Measurements from ENCODE around the gene NPPC. TPM values are rescaled to one million over a fixed set of nuclear protein-coding genes. Genes with fewer than 3 reads are reported as not detected.

The NPPC gene
- total and polyA plus RNA-seq, 10 of the 15 experiments (the other 5 are each of a cell fraction or from before 2014, with no cell fraction given), result 0.15 TPM; not detected in 9

DNA sequence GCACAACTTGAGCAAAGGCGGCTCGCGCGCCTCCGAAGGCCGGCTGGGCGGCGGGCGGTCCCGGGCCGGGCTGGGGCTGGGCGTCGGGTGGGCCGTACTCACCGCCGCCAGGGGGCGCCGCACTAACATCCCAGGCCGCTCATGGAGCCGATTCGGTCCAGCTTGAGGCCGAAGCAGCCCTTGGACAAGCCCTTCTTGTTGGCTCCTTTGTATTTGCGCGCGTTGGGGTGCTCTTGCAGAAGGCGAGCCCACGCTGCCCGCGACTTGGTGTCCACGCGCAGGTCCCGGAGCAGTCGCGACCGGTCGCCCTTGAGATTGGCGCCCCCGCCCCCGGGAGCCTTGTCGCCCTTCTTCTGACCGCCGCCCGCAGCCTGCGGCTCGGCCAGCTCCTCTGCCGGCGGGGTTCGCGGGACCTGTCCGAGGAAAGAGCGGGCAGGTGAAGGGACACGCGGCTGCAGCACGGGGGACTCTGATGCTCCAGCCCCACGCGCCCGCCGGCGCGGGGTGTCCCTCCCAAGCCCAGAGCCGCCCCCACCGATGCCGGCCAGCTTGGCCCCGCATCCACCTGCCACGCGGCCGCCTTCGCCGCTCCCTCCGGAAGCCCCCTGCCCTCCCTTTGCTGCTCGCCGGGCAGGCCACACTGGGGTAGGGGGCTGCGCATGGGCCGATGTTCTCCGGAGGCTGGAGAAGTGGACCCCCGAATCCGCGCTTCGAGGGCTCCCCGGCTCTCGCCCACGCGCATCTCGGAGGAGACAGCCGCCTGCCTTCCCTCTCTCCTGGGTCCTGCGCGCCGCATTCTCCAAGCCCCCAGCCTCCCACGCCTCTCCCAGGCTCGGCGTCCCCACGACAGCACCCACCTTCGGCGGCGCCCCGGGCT lies 655 bp downstream of the NPPC start:
- ATAC-seq (peak; percentile 92), FAIRE-seq (peak; percentile 7), DNase-seq (ENCODE audit: low read depth, low spot score) (no peak)
- Histone ChIP-seq H3K36me3 (ENCODE audit: control insufficient read depth in 2 of 2, insufficient read depth in 2 of 2, low read length in 1 of 2) (no peaks in the 10 kb centered on the region), H4K20me1 (ENCODE audit: control insufficient read depth, insufficient read depth) (no peaks in the 10 kb centered on the region), H3K27ac (ENCODE audit: control insufficient read depth, insufficient read depth) (no peak overlapping the region), H3K4me1 (ENCODE audit: control insufficient read depth, insufficient read depth, low read length) (peaks cover 13% of the 10 kb centered on the region), H3K79me2 (ENCODE audit: control insufficient read depth, insufficient read depth, low read length) (no peaks in the 10 kb centered on the region), H3K27me3 (replicated peaks in 1 of 2; ENCODE audit: control insufficient read depth in 2 of 2, insufficient read depth in 2 of 2, low read length in 1 of 2) (peaks cover 6 to 11% of the 10 kb centered on the region in 2 experiments; a peak in 3 of 4 replicates), H3K4me3 (peak overlapping the region; percentile 74; the same call in 1 of the 2 replicates), H3K9ac (ENCODE audit: control insufficient read depth, insufficient read depth, low read length) (no peak overlapping the region), H3K9me3 (replicated peaks; ENCODE audit: control insufficient read depth, insufficient read depth, low read length) (no peaks in the 10 kb centered on the region), H3K4me2 (ENCODE audit: control insufficient read depth, insufficient read depth) (peak overlapping the region; percentile 98), H2AFZ (ENCODE audit: control insufficient read depth, low read depth, low read length) (peak overlapping the region; percentile 56)
- intact Hi-C loops (cut with micrococcal nuclease; ENCODE audit: unreplicated experiment) (loop anchor here (1.0 to 10.0 kb wide), 5 partner anchors 217 to 517 kb away; no protein-coding TSS in a partner anchor), in situ Hi-C loops (cut with MboI) (no loop called here)
- RAD21 ChIA-PET (ENCODE audit: unreplicated experiment), result interaction anchor here (0.8 to 0.9 kb wide), 2 partner anchors 217 to 399 kb away, joined by 3 read pairs; no protein-coding TSS in a partner anchor
- SMC1A ChIA-PET (ENCODE audit: uncharacterized antibody, unreplicated experiment), result interaction anchor here (0.9 to 3.2 kb wide), 3 partner anchors 215 to 366 kb away, joined by 3 to 11 read pairs (median 4); no protein-coding TSS in a partner anchor
- under 1% methylated on average over 74 of the region's 96 CpGs for WGBS (ENCODE audit: insufficient coverage, insufficient replicate concordance, low lambda C conversion rate, missing lambda C conversion rate)
- no TSS peak for BruUV-seq (replicated peaks)
- POLR2A ChIA-PET, result no interaction called here
- CTCF ChIA-PET, result interaction anchor here (0.6 to 1.6 kb wide), 9 partner anchors 12 to 402 kb away, joined by 3 to 5 read pairs (median 4); no protein-coding TSS in a partner anchor
- TF ChIP-seq, protein P1, sequence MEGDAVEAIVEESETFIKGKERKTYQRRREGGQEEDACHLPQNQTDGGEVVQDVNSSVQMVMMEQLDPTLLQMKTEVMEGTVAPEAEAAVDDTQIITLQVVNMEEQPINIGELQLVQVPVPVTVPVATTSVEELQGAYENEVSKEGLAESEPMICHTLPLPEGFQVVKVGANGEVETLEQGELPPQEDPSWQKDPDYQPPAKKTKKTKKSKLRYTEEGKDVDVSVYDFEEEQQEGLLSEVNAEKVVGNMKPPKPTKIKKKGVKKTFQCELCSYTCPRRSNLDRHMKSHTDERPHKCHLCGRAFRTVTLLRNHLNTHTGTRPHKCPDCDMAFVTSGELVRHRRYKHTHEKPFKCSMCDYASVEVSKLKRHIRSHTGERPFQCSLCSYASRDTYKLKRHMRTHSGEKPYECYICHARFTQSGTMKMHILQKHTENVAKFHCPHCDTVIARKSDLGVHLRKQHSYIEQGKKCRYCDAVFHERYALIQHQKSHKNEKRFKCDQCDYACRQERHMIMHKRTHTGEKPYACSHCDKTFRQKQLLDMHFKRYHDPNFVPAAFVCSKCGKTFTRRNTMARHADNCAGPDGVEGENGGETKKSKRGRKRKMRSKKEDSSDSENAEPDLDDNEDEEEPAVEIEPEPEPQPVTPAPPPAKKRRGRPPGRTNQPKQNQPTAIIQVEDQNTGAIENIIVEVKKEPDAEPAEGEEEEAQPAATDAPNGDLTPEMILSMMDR (IDR thresholded peaks at IDR 0.05 in 2 of 3, conservative IDR thresholded peaks at IDR 0.05 in 1 of 3; ENCODE audit: control insufficient read depth in 2 of 3, extremely low read depth in 1 of 3, insufficient read depth in 1 of 3, low read depth in 3 of 3, low read length in 3 of 3), result peak; percentile 70 to 75 (median 70)
- TF ChIP-seq KDM1A (IDR thresholded peaks at IDR 0.05; ENCODE audit: borderline replicate concordance), result no peak
- TF ChIP-seq CBX3 (IDR thresholded peaks at IDR 0.05; ENCODE audit: borderline replicate concordance, low read depth), result no peak
- no peak for TF ChIP-seq BHLHE40 (IDR thresholded peaks at IDR 0.05; ENCODE audit: borderline replicate concordance in 1 of 2, low read depth in 2 of 2, low read length in 1 of 2)
- TF ChIP-seq GATAD2B (conservative IDR thresholded peaks at IDR 0.05; ENCODE audit: low read depth), result no peak
- TF ChIP-seq, protein P2, sequence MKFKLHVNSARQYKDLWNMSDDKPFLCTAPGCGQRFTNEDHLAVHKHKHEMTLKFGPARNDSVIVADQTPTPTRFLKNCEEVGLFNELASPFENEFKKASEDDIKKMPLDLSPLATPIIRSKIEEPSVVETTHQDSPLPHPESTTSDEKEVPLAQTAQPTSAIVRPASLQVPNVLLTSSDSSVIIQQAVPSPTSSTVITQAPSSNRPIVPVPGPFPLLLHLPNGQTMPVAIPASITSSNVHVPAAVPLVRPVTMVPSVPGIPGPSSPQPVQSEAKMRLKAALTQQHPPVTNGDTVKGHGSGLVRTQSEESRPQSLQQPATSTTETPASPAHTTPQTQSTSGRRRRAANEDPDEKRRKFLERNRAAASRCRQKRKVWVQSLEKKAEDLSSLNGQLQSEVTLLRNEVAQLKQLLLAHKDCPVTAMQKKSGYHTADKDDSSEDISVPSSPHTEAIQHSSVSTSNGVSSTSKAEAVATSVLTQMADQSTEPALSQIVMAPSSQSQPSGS (IDR thresholded peaks at IDR 0.05; ENCODE audit: low read length), result no peak
- no peak for TF ChIP-seq RUNX3 (IDR thresholded peaks at IDR 0.05; ENCODE audit: low read length)
- peak; percentile 67; the same call in 1 of the 2 replicates for TF ChIP-seq LARP7 (IDR thresholded peaks at IDR 0.05)
- peak; percentile 64 for TF ChIP-seq RAD21 (IDR thresholded peaks at IDR 0.05; ENCODE audit: insufficient read depth, low read depth, low read length)
- no peak for TF ChIP-seq CREB1 (IDR thresholded peaks at IDR 0.05; ENCODE audit: low read depth)
- TF ChIP-seq IKZF1 (conservative IDR thresholded peaks at IDR 0.05), result peak; percentile 17; the same call in 1 of the 2 replicates
- TF ChIP-seq BCLAF1 (IDR thresholded peaks at IDR 0.05), result no peak
- TF ChIP-seq YY1 (IDR thresholded peaks at IDR 0.05; ENCODE audit: low read depth, low read length), result peak; percentile 74
- 0 out of 2 replicates have a peak, but pooled peaks have one; percentile 41 for TF ChIP-seq SMARCA5 (IDR thresholded peaks at IDR 0.05)
